ENCODE data around the gene SFTPA1. TPM values are rescaled to one million over a fixed set of nuclear protein-coding genes. Genes with fewer than 3 reads are reported as not detected.
"Not testable (repeated sequence)": the region's sequence is repeated elsewhere in the genome, so short reads cannot be mapped to it uniquely, and the experiment has no call there.

SFTPA1 gene
- total and polyA plus RNA-seq, 2 donors (not counting 1 experiment from before 2014, with no cell fraction given): not detected

DNA sequence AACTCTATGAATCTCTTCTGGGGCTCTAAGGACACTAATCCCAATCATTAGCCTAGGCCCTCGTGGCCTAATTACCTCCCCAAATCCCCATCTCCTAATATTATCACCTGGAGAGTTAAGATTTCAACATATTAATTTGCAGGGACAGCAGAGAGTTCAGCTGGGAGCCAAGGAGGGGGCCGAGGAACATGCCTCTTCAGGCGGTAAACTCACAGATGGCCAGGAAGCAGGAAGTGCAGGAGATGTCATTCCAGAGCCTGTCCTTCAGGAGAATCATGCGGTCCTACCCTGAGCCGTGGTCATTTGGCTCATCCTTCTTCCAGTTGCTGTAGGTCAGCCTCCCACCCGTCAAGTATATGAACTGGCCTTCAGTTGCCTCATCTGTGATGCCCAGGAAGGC lies 28.6 kb upstream of the SFTPA1 start:
- Histone ChIP-seq H3K36me3 (replicated peaks in 1 of 2; ENCODE audit: control extremely low read depth in 1 of 2, control insufficient read depth in 1 of 2, extremely low read depth in 1 of 2, insufficient read depth in 2 of 2, low read length in 1 of 2) (no peaks in the 10 kb centered on the region), H3K79me2 (ENCODE audit: control insufficient read depth, insufficient read depth, low read length) (no peaks in the 10 kb centered on the region), H3K27me3 (replicated peaks in 1 of 4; ENCODE audit: control extremely low read depth in 1 of 4, control insufficient read depth in 3 of 4, insufficient read depth in 4 of 4, low read length in 3 of 4) (no peaks in the 10 kb centered on the region), H3K9ac (ENCODE audit: low read length) (no peak overlapping the region), H3K4me2 (replicated peaks; ENCODE audit: low read depth, low read length, poor library complexity, severe bottlenecking) (no peak overlapping the region), H3K4me3 (ENCODE audit: control extremely low read depth in 1 of 5, extremely low read depth in 1 of 5, insufficient read depth in 1 of 5, low read depth in 2 of 5, low read length in 4 of 5) (no peak overlapping the region), H3K4me1 (ENCODE audit: control insufficient read depth in 2 of 2, insufficient read depth in 2 of 2, low read length in 2 of 2) (no peaks in the 10 kb centered on the region), H2AFZ (ENCODE audit: insufficient read depth, low read depth, low read length, poor library complexity, severe bottlenecking) (no peak overlapping the region), H3K9me3 (ENCODE audit: control extremely low read depth in 1 of 3, control insufficient read depth in 2 of 3, insufficient read depth in 1 of 3, low read length in 2 of 3) (peaks cover 0 to 2% (median 0%) of the 10 kb centered on the region in 3 donors), H4K20me1 (ENCODE audit: control insufficient read depth, insufficient read depth, low read length, poor library complexity, severe bottlenecking) (no peaks in the 10 kb centered on the region), H3K27ac (ENCODE audit: low read length in 2 of 2) (no peak overlapping the region)
- Mint-ChIP-seq H3K27me3 (peaks cover 25% of the 10 kb centered on the region), H3K9me3 (ENCODE audit: insufficient read depth) (no peaks in the 10 kb centered on the region), H3K4me3 (no peak overlapping the region), H3K4me1 (no peaks in the 10 kb centered on the region), H3K27ac (no peak overlapping the region)
- CTCF ChIA-PET: no interaction called here
- no peak for DNase-seq
- TF ChIP-seq, protein P1, sequence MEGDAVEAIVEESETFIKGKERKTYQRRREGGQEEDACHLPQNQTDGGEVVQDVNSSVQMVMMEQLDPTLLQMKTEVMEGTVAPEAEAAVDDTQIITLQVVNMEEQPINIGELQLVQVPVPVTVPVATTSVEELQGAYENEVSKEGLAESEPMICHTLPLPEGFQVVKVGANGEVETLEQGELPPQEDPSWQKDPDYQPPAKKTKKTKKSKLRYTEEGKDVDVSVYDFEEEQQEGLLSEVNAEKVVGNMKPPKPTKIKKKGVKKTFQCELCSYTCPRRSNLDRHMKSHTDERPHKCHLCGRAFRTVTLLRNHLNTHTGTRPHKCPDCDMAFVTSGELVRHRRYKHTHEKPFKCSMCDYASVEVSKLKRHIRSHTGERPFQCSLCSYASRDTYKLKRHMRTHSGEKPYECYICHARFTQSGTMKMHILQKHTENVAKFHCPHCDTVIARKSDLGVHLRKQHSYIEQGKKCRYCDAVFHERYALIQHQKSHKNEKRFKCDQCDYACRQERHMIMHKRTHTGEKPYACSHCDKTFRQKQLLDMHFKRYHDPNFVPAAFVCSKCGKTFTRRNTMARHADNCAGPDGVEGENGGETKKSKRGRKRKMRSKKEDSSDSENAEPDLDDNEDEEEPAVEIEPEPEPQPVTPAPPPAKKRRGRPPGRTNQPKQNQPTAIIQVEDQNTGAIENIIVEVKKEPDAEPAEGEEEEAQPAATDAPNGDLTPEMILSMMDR (IDR thresholded peaks at IDR 0.05): no peak
- no peak for TF ChIP-seq EZH2 (IDR thresholded peaks at IDR 0.05; ENCODE audit: borderline replicate concordance, insufficient read depth, low read depth, low read length, poor library complexity, severe bottlenecking)
- WGBS (ENCODE audit: insufficient coverage): 95% methylated on average over 5 of the region's 6 CpGs
- no peak for ATAC-seq (ENCODE audit: low read depth)
- POLR2A ChIA-PET: no interaction called here
- intact Hi-C loops (cut with micrococcal nuclease): no loop called here

DNA sequence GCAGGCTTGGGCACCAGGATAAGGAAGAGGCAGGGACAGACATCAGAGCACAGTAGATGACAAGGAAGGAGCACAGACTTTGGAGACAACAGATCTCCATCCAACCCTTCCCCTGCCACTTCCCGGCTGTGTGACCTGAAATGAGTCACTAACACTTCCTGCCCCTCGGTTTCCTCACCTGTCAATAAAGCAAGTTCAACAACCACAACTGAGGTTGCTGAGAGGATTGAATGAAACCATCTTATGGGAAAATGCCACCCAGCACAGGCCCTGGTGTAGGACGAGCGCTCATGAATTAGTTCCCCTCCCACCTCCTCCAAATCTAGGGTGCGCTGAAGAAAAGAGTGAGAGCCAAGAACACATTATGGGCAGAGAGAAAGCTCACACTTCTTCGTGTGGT lies 27.8 kb upstream of the SFTPA1 start:
- not testable (repeated sequence) for H3K36me3 ChIP-seq (replicated peaks in 1 of 2; ENCODE audit: control extremely low read depth in 1 of 2, control insufficient read depth in 1 of 2, extremely low read depth in 1 of 2, insufficient read depth in 2 of 2, low read length in 1 of 2); H3K27ac Mint-ChIP-seq

More for the DNA sequence above, 27.8 kb upstream of the SFTPA1 start:
- H3K4me3 ChIP-seq (ENCODE audit: control extremely low read depth in 1 of 5, extremely low read depth in 1 of 5, insufficient read depth in 1 of 5, low read depth in 2 of 5, low read length in 4 of 5); H3K9me3 Mint-ChIP-seq (ENCODE audit: insufficient read depth); H2AFZ ChIP-seq (ENCODE audit: insufficient read depth, low read depth, low read length, poor library complexity, severe bottlenecking); H3K4me3 Mint-ChIP-seq; DNase-seq; CTCF ChIA-PET; H3K9me3 ChIP-seq (ENCODE audit: control extremely low read depth in 1 of 3, control insufficient read depth in 2 of 3, insufficient read depth in 1 of 3, low read length in 2 of 3); H3K27ac ChIP-seq (ENCODE audit: low read length in 2 of 2); intact Hi-C loops (cut with micrococcal nuclease); H3K4me1 Mint-ChIP-seq; H3K9ac ChIP-seq (ENCODE audit: low read length); H3K4me2 ChIP-seq (replicated peaks; ENCODE audit: low read depth, low read length, poor library complexity, severe bottlenecking); H3K27me3 ChIP-seq (replicated peaks in 1 of 4; ENCODE audit: control extremely low read depth in 1 of 4, control insufficient read depth in 3 of 4, insufficient read depth in 4 of 4, low read length in 3 of 4); H4K20me1 ChIP-seq (ENCODE audit: control insufficient read depth, insufficient read depth, low read length, poor library complexity, severe bottlenecking); H3K4me1 ChIP-seq (ENCODE audit: control insufficient read depth in 2 of 2, insufficient read depth in 2 of 2, low read length in 2 of 2); ATAC-seq (ENCODE audit: low read depth); H3K79me2 ChIP-seq (ENCODE audit: control insufficient read depth, insufficient read depth, low read length); POLR2A ChIA-PET: not testable (repeated sequence)
- 83% methylated on average over 1 of the region's 6 CpGs for WGBS (ENCODE audit: insufficient coverage)
- H3K27me3 Mint-ChIP-seq: peaks cover 24% of the 10 kb centered on the region
